Smooth muscle cell (in vitro differentiated cells): ENCODE results near the gene ADAMTS14. TPM values are rescaled to one million over a fixed set of nuclear protein-coding genes. Genes with fewer than 3 reads are reported as not detected.

ENCODE experiments used
- DNase-seq: peaks from one replicate; lab custom pipeline; 2025; ENCODE audit not compliant: unreplicated experiment; lab: John Stamatoyannopoulos, UW
- H2AFZ ChIP-seq: fragments of 200-600 bp; sonication (generic); 2 replicates; pipeline ENCODE4 v1.6.0; 2016; ENCODE audit warnings: antibody characterized with exemption, low read depth, mild to moderate bottlenecking
- H3F3A ChIP-seq: fragments of 200-600 bp; sonication (generic); 2 replicates; pipeline ENCODE4 v1.6.0; 2017; ENCODE audit warnings: antibody characterized with exemption, low read depth
- H3K27ac ChIP-seq: fragments of 200-600 bp; sonication (generic); 2 replicates; pipeline ENCODE4 v1.5.1; 2016; ENCODE audit warnings: low read depth, mild to moderate bottlenecking
- H3K27me3 ChIP-seq: fragments of 200-600 bp; sonication (generic); 2 replicates; pipeline ENCODE4 v1.6.1; 2016; ENCODE audit warnings: low read depth, mild to moderate bottlenecking
- H3K36me3 ChIP-seq: fragments of 200-600 bp; sonication (generic); 2 replicates; pipeline ENCODE4 v1.5.1; 2016; ENCODE audit warnings: low read depth
- H3K4me1 ChIP-seq: fragments of 200-600 bp; sonication (generic); 2 replicates; pipeline ENCODE4 v1.5.1; 2016; ENCODE audit warnings: low read depth
- H3K4me2 ChIP-seq: fragments of 200-600 bp; sonication (generic); 2 replicates; pipeline ENCODE4 v1.6.0; 2016; ENCODE audit warnings: mild to moderate bottlenecking
- H3K4me3 ChIP-seq: fragments of 200-600 bp; sonication (generic); 2 replicates; pipeline ENCODE4 v1.5.1; 2016; ENCODE audit warnings: mild to moderate bottlenecking
- H3K79me2 ChIP-seq: fragments of 200-600 bp; sonication (generic); 2 replicates; pipeline ENCODE4 v1.6.0; 2016; ENCODE audit warnings: low read depth, mild to moderate bottlenecking
- H3K9ac ChIP-seq: fragments of 200-600 bp; sonication (generic); 2 replicates; pipeline ENCODE4 v1.6.0; 2016; ENCODE audit warnings: low read depth
- H3K9me3 ChIP-seq: fragments of 200-600 bp; sonication (generic); replicated peaks from 2 replicates; pipeline ENCODE4 v1.5.1; 2016; ENCODE audit warnings: low read depth
- H4K20me1 ChIP-seq: fragments of 200-600 bp; sonication (generic); 2 replicates; pipeline ENCODE4 v1.6.0; 2016; ENCODE audit warnings: low read depth
- CTCF ChIP-seq: fragments of 200-600 bp; sonication (generic); IDR thresholded peaks from 2 replicates; pipeline ENCODE4 v1.5.1; 2017; ENCODE audit warnings: borderline replicate concordance, mild to moderate bottlenecking, antibody characterized with exemption; ENCODE audit not compliant: insufficient read depth, poor library complexity, severe bottlenecking
- WGBS: methylation state at CpG from one replicate; pipeline ENCODE4 v1.1.7; 2016; ENCODE audit warnings: low lambda C conversion rate; 5-methylcytosine and 5-hydroxymethylcytosine counted together
- polyA plus RNA-seq: library from polyadenylated mRNA; unstranded; fragments of >200 nt; fragmentation: Nextera tagmentation; extraction: Ambion mirVana; gene quantifications from 2 replicates; pipeline ENCODE4 v1.2.1, GENCODE V29; 2016
- total RNA-seq: library from RNA; depleted of rRNA; stranded (reverse); fragments of >200 nt; gene quantifications from 2 replicates; pipeline ENCODE4 v1.2.3, GENCODE V29; 2014

ADAMTS14 gene
- total and polyA plus RNA-seq, 2 experiments from 2014 or later: 6.3 to 10.1 TPM

- Histone ChIP-seq H3K9me3 (no peaks in the 10 kb centered on the region), H2AFZ (no peak overlapping the region), H3K79me2 (no peaks in the 10 kb centered on the region), H3F3A (no peaks in the 10 kb centered on the region), H3K4me1 (no peaks in the 10 kb centered on the region), H3K27me3 (no peaks in the 10 kb centered on the region), H3K4me3 (no peak overlapping the region), H3K4me2 (no peak overlapping the region), H3K9ac (no peak overlapping the region), H3K36me3 (no peaks in the 10 kb centered on the region), H3K27ac (no peak overlapping the region), H4K20me1 (no peaks in the 10 kb centered on the region)
- WGBS: 89% methylated on average over 7 of the region's 7 CpGs
- no peak for TF ChIP-seq CTCF
- no peak for DNase-seq
Measured at GRCh38 chr10:70752571-70752970, 80.3 kb downstream of the ADAMTS14 start.

- H3K27me3 ChIP-seq: no peaks in the 10 kb centered on the region
- H3K4me1 ChIP-seq: no peaks in the 10 kb centered on the region
- H3K4me2 ChIP-seq: no peak overlapping the region
- H3K9ac ChIP-seq: no peak overlapping the region
- no peak for DNase-seq
- no peak overlapping the region for H2AFZ ChIP-seq
- no peaks in the 10 kb centered on the region for H4K20me1 ChIP-seq
- no peak overlapping the region for H3K27ac ChIP-seq
- no peaks in the 10 kb centered on the region for H3K36me3 ChIP-seq
- H3K79me2 ChIP-seq: no peaks in the 10 kb centered on the region
- no peaks in the 10 kb centered on the region for H3F3A ChIP-seq
- no peak overlapping the region for H3K4me3 ChIP-seq
- no peaks in the 10 kb centered on the region for H3K9me3 ChIP-seq
- TF ChIP-seq CTCF: no peak
- 92% methylated on average over 10 of the region's 10 CpGs for WGBS
Measured at GRCh38 chr10:70753026-70753663, 80.8 kb downstream of the ADAMTS14 start.

- Histone ChIP-seq H3K4me3 (no peak overlapping the region), H3K27ac (no peak overlapping the region), H3F3A (no peaks in the 10 kb centered on the region), H2AFZ (no peak overlapping the region), H3K9me3 (no peaks in the 10 kb centered on the region), H3K4me1 (no peaks in the 10 kb centered on the region), H3K27me3 (no peaks in the 10 kb centered on the region), H3K9ac (no peak overlapping the region), H3K4me2 (no peak overlapping the region), H4K20me1 (no peaks in the 10 kb centered on the region), H3K79me2 (no peaks in the 10 kb centered on the region), H3K36me3 (no peaks in the 10 kb centered on the region)
- WGBS: 80% methylated on average over 15 of the region's 15 CpGs
- DNase-seq: no peak
- TF ChIP-seq CTCF: no peak
Measured at GRCh38 chr10:70753841-70754621, 81.7 kb downstream of the ADAMTS14 start.
